ENCODE results near the gene CLEC18B.
"Not testable (repeated sequence)": the region's sequence is repeated elsewhere in the genome, so short reads cannot be mapped to it uniquely, and the experiment has no call there.

The CLEC18B gene

DNA sequence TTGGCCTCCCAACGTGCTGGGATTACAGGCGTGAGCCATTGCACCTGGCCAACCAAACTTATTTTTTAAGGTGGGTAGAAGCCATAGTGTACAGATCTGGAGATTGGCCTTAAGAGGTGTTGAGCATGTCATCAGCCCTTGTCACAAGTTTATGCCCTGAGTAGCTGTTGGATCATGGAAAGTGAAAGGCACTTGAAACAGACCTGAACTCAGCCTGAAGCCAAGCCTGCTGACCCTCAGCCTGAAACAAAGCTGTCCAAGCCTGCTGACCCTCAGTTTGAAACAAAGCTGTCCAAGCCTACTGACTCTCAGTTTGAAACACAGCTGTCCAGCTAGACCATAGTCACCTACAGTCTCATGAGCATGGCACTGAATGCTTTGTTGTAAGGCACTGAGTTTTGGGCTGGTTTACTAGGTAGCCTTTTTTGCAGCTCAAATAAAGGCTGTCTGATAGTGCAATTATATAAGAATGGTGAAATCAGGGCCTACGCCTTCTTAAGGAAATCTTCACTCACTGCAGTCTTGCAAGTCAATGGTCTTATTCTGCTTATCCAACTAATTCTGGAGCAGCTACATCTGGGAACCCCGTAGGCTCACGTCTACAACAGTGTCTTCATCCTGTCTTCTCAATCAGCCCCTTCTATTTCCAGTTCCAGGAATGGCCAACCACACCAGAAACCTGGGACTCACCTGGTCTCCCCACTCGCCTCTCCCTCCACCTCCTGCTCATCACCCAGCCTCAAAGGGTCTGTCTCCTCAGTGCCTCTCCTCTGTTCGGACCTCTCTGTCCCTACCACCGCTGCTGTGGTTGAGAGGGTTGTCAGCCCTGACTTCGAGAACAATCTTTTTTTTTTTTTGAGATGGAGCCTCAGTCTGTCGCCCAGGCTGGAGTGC, 48.1 kb downstream of the CLEC18B start:
- ChIA-PET CTCF (no interaction called here), POLR2A (no interaction called here)
- no peak overlapping the region for H3K4me3 ChIP-seq (ENCODE audit: low read depth, low read length)
- DNase-seq (ENCODE audit: low read depth, low spot score), result no peak
- no peak for TF ChIP-seq CTCF (IDR thresholded peaks at IDR 0.05; ENCODE audit: insufficient read depth, low read length, missing control alignments)

- no peak for DNase-seq (ENCODE audit: low read depth, low spot score)
- H3K4me3 ChIP-seq (ENCODE audit: low read depth, low read length), result no peak overlapping the region
- no peak for TF ChIP-seq CTCF (IDR thresholded peaks at IDR 0.05; ENCODE audit: insufficient read depth, low read length, missing control alignments)
- CTCF ChIA-PET, result interaction anchor here (0.6 kb wide), 1 partner anchor 279 kb away, joined by 3 read pairs; no protein-coding TSS in a partner anchor
- POLR2A ChIA-PET, result no interaction called here
Observed at GRCh38 chr16:74372369-74372768, 48.9 kb downstream of the CLEC18B start.

DNA sequence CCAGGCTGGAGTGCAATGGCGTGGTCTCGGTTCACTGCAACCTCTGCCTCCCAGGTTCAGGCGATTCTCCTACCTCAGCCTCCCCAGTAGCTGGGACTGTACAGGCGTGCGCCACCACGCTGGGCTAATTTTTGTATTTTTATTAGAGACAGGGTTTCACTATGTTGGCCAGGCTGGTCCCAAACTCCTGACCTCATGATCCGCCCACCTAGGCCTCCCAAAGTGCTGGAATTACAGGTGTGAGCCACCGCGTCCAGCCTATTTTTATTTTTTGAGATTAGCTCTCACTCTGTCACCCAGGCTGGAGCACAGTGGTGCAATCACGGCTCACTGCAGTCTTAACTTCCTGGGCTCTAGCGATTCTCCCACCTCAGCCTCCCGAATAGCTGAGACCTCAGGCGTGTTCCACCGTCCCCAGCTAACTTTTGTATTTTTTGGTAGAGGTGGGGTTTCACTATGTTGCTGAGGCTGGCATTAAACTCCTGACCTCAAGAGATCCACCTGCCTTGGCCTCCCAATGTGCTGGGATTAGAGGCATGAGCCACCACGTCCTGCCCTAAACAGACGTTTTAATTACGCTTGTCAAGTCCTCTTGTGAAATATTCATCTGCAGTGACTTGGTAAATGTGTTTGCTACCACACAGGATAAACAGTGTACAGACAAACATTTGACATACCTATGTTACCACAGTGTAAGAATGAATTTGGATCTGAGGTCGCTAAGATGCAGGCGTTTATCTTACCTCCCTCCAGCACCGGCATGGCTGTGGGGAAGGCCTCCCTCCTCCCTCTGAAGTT, 50.7 kb downstream of the CLEC18B start:
- DNase-seq (ENCODE audit: low read depth, low spot score); CTCF ChIA-PET; H3K4me3 ChIP-seq (ENCODE audit: low read depth, low read length); POLR2A ChIA-PET: not testable (repeated sequence)

GRCh38 chr16:74368002-74368911, 53.0 kb downstream of the CLEC18B start:
- CTCF ChIA-PET, result not testable (repeated sequence)
- H3K4me3 ChIP-seq (ENCODE audit: low read depth, low read length), result peak overlapping the region; percentile 73
- peak; percentile 31 for DNase-seq (ENCODE audit: low read depth, low spot score)
- POLR2A ChIA-PET, result interaction anchor here (0.6 kb wide), 1 partner anchor 1242 kb away, joined by 3 read pairs; no protein-coding TSS in a partner anchor

GRCh38 chr16:74367469-74368001, 53.7 kb downstream of the CLEC18B start:
- DNase-seq (ENCODE audit: low read depth, low spot score); CTCF ChIA-PET: not testable (repeated sequence)
- POLR2A ChIA-PET, result interaction anchor here (0.6 kb wide), 2 partner anchors 11 to 1242 kb away, joined by 3 read pairs; no protein-coding TSS in a partner anchor
- H3K4me3 ChIP-seq (ENCODE audit: low read depth, low read length), result peak overlapping the region; percentile 73

DNA sequence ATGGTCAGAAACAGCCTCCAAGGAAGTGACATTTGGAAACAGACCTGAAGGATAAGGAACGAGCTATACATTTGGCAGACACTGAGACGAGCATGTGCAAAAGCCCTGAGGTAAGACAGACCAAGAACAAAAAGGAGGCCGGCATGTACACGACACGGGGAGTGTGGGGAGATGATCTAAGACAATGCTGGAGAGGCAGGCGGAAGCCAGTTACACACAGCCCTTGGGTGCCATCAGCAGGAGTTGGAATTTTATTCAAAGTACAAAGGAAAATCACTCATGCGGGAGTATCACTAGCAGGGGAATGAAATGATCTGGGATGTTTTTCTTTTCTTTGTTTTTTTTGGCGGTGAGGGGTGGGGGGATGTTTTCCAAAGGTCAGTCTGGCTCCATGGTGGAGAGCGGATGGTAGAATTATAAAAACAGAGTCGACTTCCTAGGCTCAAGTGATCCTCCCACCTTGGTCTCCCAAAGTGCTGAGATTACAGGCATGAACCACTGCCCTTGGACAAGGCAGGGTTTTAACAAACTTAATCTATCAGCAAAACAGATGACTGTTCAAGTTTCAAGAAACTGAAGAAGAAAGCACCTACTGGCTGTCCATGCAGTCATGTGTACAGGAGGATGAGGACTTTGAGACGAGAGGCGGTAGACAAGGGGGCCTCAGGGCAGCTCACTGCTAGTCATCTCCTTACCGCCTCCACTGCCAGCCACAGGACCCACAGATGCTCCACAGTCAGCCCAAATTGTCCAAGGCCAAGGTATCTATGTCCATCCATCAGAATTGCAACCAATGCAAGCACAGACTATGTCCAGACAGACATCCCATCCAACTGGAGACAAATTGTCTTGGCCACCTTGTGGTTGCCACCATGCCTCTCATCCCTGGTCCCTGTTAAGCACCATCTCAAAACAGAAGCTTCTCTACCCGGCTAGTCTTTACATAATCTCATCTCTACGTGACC, 59.4 kb downstream of the CLEC18B start:
- DNase-seq (ENCODE audit: low read depth, low spot score); CTCF ChIA-PET; POLR2A ChIA-PET; H3K4me3 ChIP-seq (ENCODE audit: low read depth, low read length): not testable (repeated sequence)
